ENCODE data around the gene MEAF6. TPM values are rescaled to one million over a fixed set of nuclear protein-coding genes. Genes with fewer than 3 reads are reported as not detected.

MEAF6 gene
- total and polyA plus RNA-seq, 2 of the 4 experiments (the other 2 are of a cell fraction): 36.2 to 40.7 TPM

DNA sequence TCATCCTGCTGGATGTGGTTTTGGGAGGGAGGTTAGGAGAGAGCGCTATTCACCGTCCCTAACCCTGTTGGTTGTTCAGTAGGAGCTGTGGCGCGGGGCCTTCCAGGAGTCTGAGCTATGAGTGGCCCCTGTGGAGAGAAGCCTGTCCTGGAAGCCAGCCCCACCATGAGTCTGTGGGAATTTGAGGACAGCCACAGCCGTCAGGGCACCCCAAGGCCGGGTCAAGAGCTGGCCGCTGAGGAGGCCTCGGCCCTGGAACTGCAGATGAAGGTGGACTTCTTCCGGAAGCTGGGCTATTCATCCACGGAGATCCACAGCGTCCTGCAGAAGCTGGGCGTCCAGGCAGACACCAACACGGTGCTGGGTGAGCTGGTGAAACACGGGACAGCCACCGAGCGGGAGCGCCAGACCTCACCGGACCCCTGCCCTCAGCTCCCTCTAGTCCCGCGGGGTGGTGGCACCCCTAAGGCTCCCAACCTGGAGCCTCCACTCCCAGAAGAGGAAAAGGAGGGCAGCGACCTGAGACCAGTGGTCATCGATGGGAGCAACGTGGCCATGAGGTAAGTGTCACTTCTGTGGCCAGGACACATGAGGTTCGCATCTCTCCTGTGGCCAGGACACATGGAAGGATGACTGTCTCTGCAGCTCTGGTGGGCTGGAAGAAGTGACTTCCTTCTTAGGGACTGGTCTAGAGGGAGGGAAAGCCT is 39.0 kb downstream of the MEAF6 start:
- in situ Hi-C loops (cut with MboI; ENCODE audit: low sequenced_read_pairs): no loop called here
- H3K9ac ChIP-seq (ENCODE audit: low read depth, low read length): peak overlapping the region; percentile 87

More for the DNA sequence above, 39.0 kb downstream of the MEAF6 start:
- TF ChIP-seq CHD1 (IDR thresholded peaks at IDR 0.05; ENCODE audit: low read depth, low read length) (no peak), POLR2A (IDR thresholded peaks at IDR 0.05; ENCODE audit: low read depth, low read length) (peak; percentile 21)
- TF ChIP-seq, protein P1, sequence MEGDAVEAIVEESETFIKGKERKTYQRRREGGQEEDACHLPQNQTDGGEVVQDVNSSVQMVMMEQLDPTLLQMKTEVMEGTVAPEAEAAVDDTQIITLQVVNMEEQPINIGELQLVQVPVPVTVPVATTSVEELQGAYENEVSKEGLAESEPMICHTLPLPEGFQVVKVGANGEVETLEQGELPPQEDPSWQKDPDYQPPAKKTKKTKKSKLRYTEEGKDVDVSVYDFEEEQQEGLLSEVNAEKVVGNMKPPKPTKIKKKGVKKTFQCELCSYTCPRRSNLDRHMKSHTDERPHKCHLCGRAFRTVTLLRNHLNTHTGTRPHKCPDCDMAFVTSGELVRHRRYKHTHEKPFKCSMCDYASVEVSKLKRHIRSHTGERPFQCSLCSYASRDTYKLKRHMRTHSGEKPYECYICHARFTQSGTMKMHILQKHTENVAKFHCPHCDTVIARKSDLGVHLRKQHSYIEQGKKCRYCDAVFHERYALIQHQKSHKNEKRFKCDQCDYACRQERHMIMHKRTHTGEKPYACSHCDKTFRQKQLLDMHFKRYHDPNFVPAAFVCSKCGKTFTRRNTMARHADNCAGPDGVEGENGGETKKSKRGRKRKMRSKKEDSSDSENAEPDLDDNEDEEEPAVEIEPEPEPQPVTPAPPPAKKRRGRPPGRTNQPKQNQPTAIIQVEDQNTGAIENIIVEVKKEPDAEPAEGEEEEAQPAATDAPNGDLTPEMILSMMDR (conservative IDR thresholded peaks at IDR 0.05; ENCODE audit: low read depth, low read length): no peak
- TF ChIP-seq, protein P2, sequence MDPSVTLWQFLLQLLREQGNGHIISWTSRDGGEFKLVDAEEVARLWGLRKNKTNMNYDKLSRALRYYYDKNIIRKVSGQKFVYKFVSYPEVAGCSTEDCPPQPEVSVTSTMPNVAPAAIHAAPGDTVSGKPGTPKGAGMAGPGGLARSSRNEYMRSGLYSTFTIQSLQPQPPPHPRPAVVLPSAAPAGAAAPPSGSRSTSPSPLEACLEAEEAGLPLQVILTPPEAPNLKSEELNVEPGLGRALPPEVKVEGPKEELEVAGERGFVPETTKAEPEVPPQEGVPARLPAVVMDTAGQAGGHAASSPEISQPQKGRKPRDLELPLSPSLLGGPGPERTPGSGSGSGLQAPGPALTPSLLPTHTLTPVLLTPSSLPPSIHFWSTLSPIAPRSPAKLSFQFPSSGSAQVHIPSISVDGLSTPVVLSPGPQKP (IDR thresholded peaks at IDR 0.05; ENCODE audit: borderline replicate concordance, low read depth, low read length): no peak
- Histone ChIP-seq H3K56ac (ENCODE audit: extremely low read depth, insufficient read depth, low read length) (0 out of 2 replicates have a peak overlapping the region, but pooled peaks have one; percentile 46), H3K4ac (ENCODE audit: low read depth, low read length) (peak overlapping the region; percentile 99), H3K4me1 (ENCODE audit: control insufficient read depth, insufficient read depth, low read length) (peaks cover 61% of the 10 kb centered on the region), H3K18ac (ENCODE audit: low read depth, low read length) (no peak overlapping the region), H3K36me3 (ENCODE audit: control insufficient read depth, insufficient read depth, low read length) (peaks cover 26% of the 10 kb centered on the region), H2AK5ac (ENCODE audit: low read depth, low read length) (peak overlapping the region; percentile 92), H3K9me3 (ENCODE audit: control insufficient read depth, insufficient read depth, low read length) (no peaks in the 10 kb centered on the region), H3K4me2 (ENCODE audit: low read depth, low read length) (peak overlapping the region; percentile 96), H2AK9ac (replicated peaks; ENCODE audit: low read depth, low read length, poor library complexity) (peak overlapping the region; percentile 97), H3K14ac (replicated peaks; ENCODE audit: low read depth, low read length) (peak overlapping the region; percentile 97), H2AFZ (replicated peaks; ENCODE audit: low read length, poor library complexity) (peak overlapping the region; percentile 13), H4K8ac (ENCODE audit: low read depth in 2 of 2, low read length in 2 of 2) (peak overlapping the region; percentile 2 to 56; a peak in 2 of 4 replicates), H3K27me3 (ENCODE audit: control insufficient read depth, insufficient read depth, low read length) (no peaks in the 10 kb centered on the region), H2BK120ac (ENCODE audit: low read depth, low read length) (peak overlapping the region; percentile 50), H3K79me1 (ENCODE audit: low read depth in 1 of 2, low read length in 2 of 2) (peaks cover 18 to 72% of the 10 kb centered on the region in 2 experiments; a peak in 3 of 4 replicates), H3K23ac (ENCODE audit: low read depth, low read length) (peak overlapping the region; percentile 98), H3K27ac (ENCODE audit: insufficient read depth, low read length) (peak overlapping the region; percentile 94), H4K91ac (ENCODE audit: insufficient read depth, low read depth, low read length) (peak overlapping the region; percentile 64), H2BK15ac (ENCODE audit: low read depth, low read length) (peak overlapping the region; percentile 31; the same call in 1 of the 3 replicates), H3K9me1 (ENCODE audit: insufficient read depth, low read length) (peaks cover 33% of the 10 kb centered on the region), H2BK5ac (ENCODE audit: low read depth, low read length, poor library complexity, severe bottlenecking) (peak overlapping the region; percentile 97), H4K5ac (ENCODE audit: low read depth, low read length) (peak overlapping the region; percentile 50; the same call in 1 of the 2 replicates), H4K20me1 (ENCODE audit: insufficient read depth, low read length) (peaks cover 22% of the 10 kb centered on the region), H2BK20ac (ENCODE audit: low read depth, low read length) (no peak overlapping the region), H3K4me3 (ENCODE audit: insufficient read depth, low read depth, low read length) (peak overlapping the region; percentile 95)
- intact Hi-C loops (cut with micrococcal nuclease): loop anchor here (5.0 kb wide), 1 partner anchor 217 kb away; the partner anchor contains the start of gene CDCA8
- WGBS, 2 experiments (ENCODE audit: extremely low coverage in 2 of 2, insufficient read length in 1 of 2): 96% methylated on average over 13 of the region's 24 CpGs; no CpG with 5 or more reads in 1 of the 2 experiments
- DNase-seq (no peak), ATAC-seq (ENCODE audit: low read depth) (no peak)
- BruUV-seq (replicated peaks): no TSS peak
- dilution Hi-C loops (cut with HindIII; ENCODE audit: low sequenced_read_pairs, unreplicated experiment): no loop called here
- ChIA-PET CTCF (interaction anchor here (1.8 to 3.8 kb wide), 2 partner anchors 11 to 12 kb away, joined by 15 to 24 read pairs; no protein-coding TSS in a partner anchor), POLR2A (ENCODE audit: unreplicated experiment) (no interaction called here)
